ENCODE results near the gene TM7SF3.
"Not testable (repeated sequence)": the region's sequence is repeated elsewhere in the genome, so short reads cannot be mapped to it uniquely, and the experiment has no call there.

Gene TM7SF3

DNA sequence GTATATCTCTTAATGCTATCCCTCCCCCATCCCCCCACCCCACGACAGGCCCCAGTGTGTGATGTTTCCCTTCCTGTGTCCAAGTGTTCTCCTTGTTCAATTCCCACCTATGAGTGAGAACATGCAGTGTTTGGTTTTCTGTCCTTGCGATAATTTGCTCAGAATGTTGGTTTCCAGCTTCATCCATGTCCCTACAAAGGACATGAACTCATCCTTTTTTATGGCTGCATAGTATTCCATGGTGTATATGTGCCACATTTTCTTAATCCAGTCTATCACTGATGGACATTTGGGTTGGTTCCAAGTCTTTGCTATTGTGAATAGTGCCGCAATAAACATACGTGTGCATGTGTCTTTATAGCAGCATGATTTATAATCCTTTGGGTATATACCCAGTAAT, 26.5 kb upstream of the TM7SF3 start:
- not testable (repeated sequence) for H3K4me3 ChIP-seq (ENCODE audit: low read depth in 1 of 2, low read length in 2 of 2); H3K27me3 ChIP-seq (ENCODE audit: control insufficient read depth in 1 of 2, insufficient read depth in 2 of 2, low read length in 2 of 2); H3K9me3 ChIP-seq (ENCODE audit: control insufficient read depth in 1 of 2, low read length in 2 of 2); H3K36me3 ChIP-seq (ENCODE audit: control insufficient read depth in 1 of 2, insufficient read depth in 2 of 2, low read length in 2 of 2); H3K27ac ChIP-seq (ENCODE audit: low read depth, low read length); H3K4me1 ChIP-seq (ENCODE audit: control insufficient read depth in 1 of 2, insufficient read depth in 2 of 2, low read length in 2 of 2); H3K9ac ChIP-seq (ENCODE audit: low read depth in 1 of 2, low read length in 2 of 2)

DNA sequence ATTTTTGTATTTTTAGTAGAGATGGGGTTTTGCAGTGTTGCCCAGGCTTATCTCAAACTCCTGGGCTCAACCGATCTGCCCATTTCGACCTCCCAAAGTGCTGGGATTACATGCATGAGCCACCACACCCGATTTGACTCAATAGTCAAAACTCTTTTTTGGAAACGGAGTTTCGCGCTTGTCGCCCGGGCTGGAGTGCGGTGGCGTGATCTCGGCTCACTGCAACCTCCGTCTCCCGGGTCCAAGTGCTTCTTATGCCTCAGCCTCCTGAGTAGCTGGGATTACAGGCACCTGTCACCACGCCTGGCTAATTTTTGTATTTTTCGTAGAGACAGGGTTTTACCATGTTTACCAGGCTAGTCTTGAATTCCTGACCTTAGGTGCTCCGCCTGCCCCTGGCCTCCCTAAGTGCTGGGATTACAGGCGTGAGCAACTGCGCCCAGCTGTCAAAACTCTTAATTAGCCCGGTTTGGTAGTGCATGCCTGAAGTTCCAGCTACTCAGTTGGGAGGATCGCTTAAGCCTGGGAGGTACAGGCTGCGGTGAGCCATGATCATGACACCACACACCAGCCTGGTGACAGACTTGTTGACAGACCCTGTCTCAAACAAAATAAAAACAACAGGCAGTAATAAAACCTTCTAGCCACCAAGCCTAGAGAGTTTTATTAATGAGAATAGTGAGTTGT, 20.6 kb upstream of the TM7SF3 start:
- Histone ChIP-seq H3K9ac (ENCODE audit: low read depth in 1 of 2, low read length in 2 of 2) (no peak overlapping the region), H3K36me3 (ENCODE audit: control insufficient read depth in 1 of 2, insufficient read depth in 2 of 2, low read length in 2 of 2) (peaks cover 4 to 21% of the 10 kb centered on the region in 2 donors), H3K4me3 (ENCODE audit: low read depth in 1 of 2, low read length in 2 of 2) (no peak overlapping the region), H3K4me1 (ENCODE audit: control insufficient read depth in 1 of 2, insufficient read depth in 2 of 2, low read length in 2 of 2) (peaks cover 0 to 7% of the 10 kb centered on the region in 2 donors), H3K27ac (ENCODE audit: low read depth, low read length) (no peak overlapping the region), H3K27me3 (ENCODE audit: control insufficient read depth in 1 of 2, insufficient read depth in 2 of 2, low read length in 2 of 2) (no peaks in the 10 kb centered on the region), H3K9me3 (ENCODE audit: control insufficient read depth in 1 of 2, low read length in 2 of 2) (no peaks in the 10 kb centered on the region)

DNA sequence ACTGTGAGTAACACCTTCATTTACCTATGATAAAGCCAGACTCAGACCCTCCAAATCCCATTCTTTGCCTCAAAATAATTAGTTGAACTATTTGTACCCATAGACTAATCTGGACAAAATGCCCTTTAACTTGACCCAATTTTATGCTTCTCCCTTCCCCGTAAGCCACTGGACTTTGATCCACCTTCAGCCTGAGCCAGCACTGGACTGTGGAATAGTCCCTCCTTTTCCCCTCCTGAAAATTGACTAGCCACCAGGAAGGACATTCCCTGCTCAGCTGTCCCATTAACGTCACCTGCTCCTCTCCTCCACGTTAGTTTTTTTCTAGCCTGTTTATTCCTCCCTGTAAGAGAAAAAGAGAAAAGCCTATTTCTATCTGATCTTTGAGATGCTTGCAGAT, 18.5 kb upstream of the TM7SF3 start:
- no peaks in the 10 kb centered on the region for H3K9me3 ChIP-seq (ENCODE audit: control insufficient read depth in 1 of 2, low read length in 2 of 2)
- H3K4me3 ChIP-seq (ENCODE audit: low read depth in 1 of 2, low read length in 2 of 2), result no peak overlapping the region
- no peak overlapping the region for H3K27ac ChIP-seq (ENCODE audit: low read depth, low read length)
- H3K4me1 ChIP-seq (ENCODE audit: control insufficient read depth in 1 of 2, insufficient read depth in 2 of 2, low read length in 2 of 2), result peaks cover 0 to 7% of the 10 kb centered on the region in 2 donors
- H3K27me3 ChIP-seq (ENCODE audit: control insufficient read depth in 1 of 2, insufficient read depth in 2 of 2, low read length in 2 of 2), result no peaks in the 10 kb centered on the region
- no peak overlapping the region for H3K9ac ChIP-seq (ENCODE audit: low read depth in 1 of 2, low read length in 2 of 2)
- H3K36me3 ChIP-seq (ENCODE audit: control insufficient read depth in 1 of 2, insufficient read depth in 2 of 2, low read length in 2 of 2), result peaks cover 23 to 37% of the 10 kb centered on the region in 2 donors

DNA sequence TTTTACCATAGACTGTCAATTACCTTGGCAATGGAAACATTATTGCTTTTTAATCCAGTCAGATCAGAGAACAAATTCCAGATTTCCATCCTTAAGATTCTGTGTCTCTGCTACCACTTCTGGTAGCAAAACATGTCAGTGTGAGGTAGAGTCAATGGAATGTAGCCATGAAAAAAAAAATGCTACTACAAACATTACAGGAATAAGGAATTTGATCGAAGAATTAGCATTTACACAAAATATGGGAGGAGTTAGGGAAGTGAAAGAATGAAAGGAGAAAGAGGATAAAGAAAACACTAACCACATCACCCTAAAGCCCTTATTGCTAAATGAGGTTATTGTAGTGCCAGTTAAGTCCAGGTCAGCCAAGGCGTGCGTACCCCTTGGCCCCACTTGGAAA, 17.3 kb upstream of the TM7SF3 start:
- Histone ChIP-seq H3K4me1 (ENCODE audit: control insufficient read depth in 1 of 2, insufficient read depth in 2 of 2, low read length in 2 of 2) (peaks cover 0 to 7% of the 10 kb centered on the region in 2 donors), H3K9me3 (ENCODE audit: control insufficient read depth in 1 of 2, low read length in 2 of 2) (no peaks in the 10 kb centered on the region), H3K27ac (ENCODE audit: low read depth, low read length) (no peak overlapping the region), H3K27me3 (ENCODE audit: control insufficient read depth in 1 of 2, insufficient read depth in 2 of 2, low read length in 2 of 2) (no peaks in the 10 kb centered on the region), H3K36me3 (ENCODE audit: control insufficient read depth in 1 of 2, insufficient read depth in 2 of 2, low read length in 2 of 2) (peaks cover 26 to 40% of the 10 kb centered on the region in 2 donors), H3K9ac (ENCODE audit: low read depth in 1 of 2, low read length in 2 of 2) (no peak overlapping the region), H3K4me3 (ENCODE audit: low read depth in 1 of 2, low read length in 2 of 2) (no peak overlapping the region)

DNA sequence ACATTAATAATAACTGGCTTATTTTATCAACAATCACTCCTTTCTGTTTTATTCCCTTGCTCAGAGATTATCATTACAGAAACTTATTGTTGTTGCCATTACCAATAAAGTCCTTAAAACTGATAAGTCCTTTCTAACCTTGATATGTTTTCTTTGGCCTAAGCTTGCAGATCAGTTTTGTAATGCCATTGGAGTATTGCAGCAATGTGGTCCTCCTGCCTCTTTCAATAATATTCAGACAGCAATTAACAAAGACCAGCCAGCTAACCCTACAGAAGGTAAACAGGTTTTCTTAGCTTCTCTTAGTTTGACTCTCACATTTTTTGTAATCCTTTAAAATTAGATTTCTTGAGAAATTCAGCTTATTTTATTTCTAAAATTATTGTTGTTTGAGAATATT, 12.1 kb upstream of the TM7SF3 start:
- Histone ChIP-seq H3K27me3 (ENCODE audit: control insufficient read depth in 1 of 2, insufficient read depth in 2 of 2, low read length in 2 of 2) (no peaks in the 10 kb centered on the region), H3K36me3 (ENCODE audit: control insufficient read depth in 1 of 2, insufficient read depth in 2 of 2, low read length in 2 of 2) (peaks cover 26 to 27% of the 10 kb centered on the region in 2 donors), H3K9ac (ENCODE audit: low read depth in 1 of 2, low read length in 2 of 2) (no peak overlapping the region), H3K4me1 (ENCODE audit: control insufficient read depth in 1 of 2, insufficient read depth in 2 of 2, low read length in 2 of 2) (peaks cover 8 to 16% of the 10 kb centered on the region in 2 donors), H3K27ac (ENCODE audit: low read depth, low read length) (no peak overlapping the region), H3K9me3 (ENCODE audit: control insufficient read depth in 1 of 2, low read length in 2 of 2) (no peaks in the 10 kb centered on the region), H3K4me3 (ENCODE audit: low read depth in 1 of 2, low read length in 2 of 2) (no peak overlapping the region)

DNA sequence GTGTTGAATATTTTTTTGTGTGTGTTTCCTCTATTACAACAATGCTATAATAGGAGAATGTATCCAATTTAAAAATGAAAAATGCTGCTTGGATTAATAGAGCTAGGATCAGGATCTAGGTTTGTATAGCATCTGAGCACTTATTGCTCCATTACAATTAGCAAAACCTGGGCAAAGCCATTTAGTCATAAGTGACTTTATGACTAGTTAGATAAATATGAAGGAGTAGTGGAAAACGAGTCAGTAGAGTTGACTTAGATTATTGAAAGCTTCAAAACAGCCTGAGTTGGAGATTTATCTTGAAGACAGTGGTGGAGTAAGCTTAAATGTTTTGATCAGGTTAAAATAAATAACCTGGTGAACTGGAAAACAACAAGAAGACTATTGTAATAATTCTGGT, 10.9 kb upstream of the TM7SF3 start:
- Histone ChIP-seq H3K4me1 (ENCODE audit: control insufficient read depth in 1 of 2, insufficient read depth in 2 of 2, low read length in 2 of 2) (peaks cover 8 to 16% of the 10 kb centered on the region in 2 donors), H3K27ac (ENCODE audit: low read depth, low read length) (no peak overlapping the region), H3K9me3 (ENCODE audit: control insufficient read depth in 1 of 2, low read length in 2 of 2) (no peaks in the 10 kb centered on the region), H3K36me3 (ENCODE audit: control insufficient read depth in 1 of 2, insufficient read depth in 2 of 2, low read length in 2 of 2) (peaks cover 19 to 22% of the 10 kb centered on the region in 2 donors), H3K4me3 (ENCODE audit: low read depth in 1 of 2, low read length in 2 of 2) (no peak overlapping the region), H3K9ac (ENCODE audit: low read depth in 1 of 2, low read length in 2 of 2) (no peak overlapping the region), H3K27me3 (ENCODE audit: control insufficient read depth in 1 of 2, insufficient read depth in 2 of 2, low read length in 2 of 2) (no peaks in the 10 kb centered on the region)

DNA sequence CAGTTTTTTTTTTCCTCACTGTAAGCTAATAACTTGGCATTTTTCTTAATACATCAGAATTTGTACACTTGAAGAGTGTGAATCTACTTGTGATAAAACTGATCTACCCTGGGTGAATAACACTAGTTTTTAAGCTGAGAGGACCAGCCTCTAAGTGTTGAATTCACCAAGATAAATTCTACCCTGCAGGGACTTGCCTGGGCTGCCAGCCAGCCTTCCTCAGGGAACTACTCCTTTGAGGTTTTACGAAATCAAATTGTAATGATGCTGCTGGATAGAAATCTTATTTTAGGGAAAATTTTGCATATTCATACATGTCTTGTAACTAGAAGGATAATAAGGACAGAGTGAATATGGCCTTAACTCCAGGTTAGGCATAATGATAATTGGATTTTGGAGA, 10.1 kb upstream of the TM7SF3 start:
- no peak overlapping the region for H3K4me3 ChIP-seq (ENCODE audit: low read depth in 1 of 2, low read length in 2 of 2)
- H3K9me3 ChIP-seq (ENCODE audit: control insufficient read depth in 1 of 2, low read length in 2 of 2), result no peaks in the 10 kb centered on the region
- H3K4me1 ChIP-seq (ENCODE audit: control insufficient read depth in 1 of 2, insufficient read depth in 2 of 2, low read length in 2 of 2), result peaks cover 8 to 16% of the 10 kb centered on the region in 2 donors
- no peaks in the 10 kb centered on the region for H3K27me3 ChIP-seq (ENCODE audit: control insufficient read depth in 1 of 2, insufficient read depth in 2 of 2, low read length in 2 of 2)
- no peak overlapping the region for H3K9ac ChIP-seq (ENCODE audit: low read depth in 1 of 2, low read length in 2 of 2)
- no peak overlapping the region for H3K27ac ChIP-seq (ENCODE audit: low read depth, low read length)
- H3K36me3 ChIP-seq (ENCODE audit: control insufficient read depth in 1 of 2, insufficient read depth in 2 of 2, low read length in 2 of 2), result peaks cover 17 to 18% of the 10 kb centered on the region in 2 donors

DNA sequence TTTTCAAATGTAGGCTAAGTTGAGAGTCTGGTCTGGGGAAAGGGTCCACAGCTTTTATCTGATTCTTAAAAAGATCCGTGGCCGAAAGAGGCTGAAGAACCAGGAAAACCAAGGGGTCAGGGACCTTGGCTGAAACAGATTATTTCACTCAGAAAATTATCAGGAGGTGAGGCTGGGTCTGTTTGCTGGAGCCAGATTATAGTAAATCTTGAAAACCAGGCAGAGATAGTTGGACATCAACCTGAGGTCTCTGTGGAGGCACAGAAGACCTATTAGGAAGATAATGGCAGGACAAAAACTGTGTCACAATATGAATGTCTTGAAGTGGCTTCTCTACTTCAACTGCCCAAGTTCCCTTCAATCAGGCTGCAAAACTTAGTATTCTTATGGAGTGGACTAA, 6.6 kb upstream of the TM7SF3 start:
- H3K36me3 ChIP-seq (ENCODE audit: control insufficient read depth in 1 of 2, insufficient read depth in 2 of 2, low read length in 2 of 2), result no peaks in the 10 kb centered on the region
- no peak overlapping the region for H3K9ac ChIP-seq (ENCODE audit: low read depth in 1 of 2, low read length in 2 of 2)
- H3K4me3 ChIP-seq (ENCODE audit: low read depth in 1 of 2, low read length in 2 of 2), result no peak overlapping the region
- peaks cover 8 to 16% of the 10 kb centered on the region in 2 donors for H3K4me1 ChIP-seq (ENCODE audit: control insufficient read depth in 1 of 2, insufficient read depth in 2 of 2, low read length in 2 of 2)
- H3K27me3 ChIP-seq (ENCODE audit: control insufficient read depth in 1 of 2, insufficient read depth in 2 of 2, low read length in 2 of 2), result no peaks in the 10 kb centered on the region
- no peaks in the 10 kb centered on the region for H3K9me3 ChIP-seq (ENCODE audit: control insufficient read depth in 1 of 2, low read length in 2 of 2)
- H3K27ac ChIP-seq (ENCODE audit: low read depth, low read length), result no peak overlapping the region

DNA sequence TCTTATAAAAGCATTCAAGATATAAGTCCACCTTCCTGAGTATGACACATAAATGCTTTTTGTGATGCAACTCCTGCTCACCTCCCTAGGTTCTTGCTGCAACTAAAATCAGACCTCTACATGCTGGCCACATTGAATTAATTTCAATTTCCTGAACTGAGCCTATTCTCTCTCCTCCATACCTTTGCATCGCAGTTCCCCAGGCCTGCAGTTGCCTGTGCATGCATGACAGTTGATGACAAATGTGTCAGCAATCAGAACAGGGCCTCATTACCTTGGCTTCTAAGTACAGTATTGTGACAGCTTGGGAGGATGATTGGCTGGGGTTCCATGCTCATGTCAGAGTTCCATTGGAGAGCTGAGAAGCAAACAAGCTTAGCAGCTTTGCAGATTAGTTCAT, 3.9 kb upstream of the TM7SF3 start:
- Histone ChIP-seq H3K9me3 (ENCODE audit: control insufficient read depth in 1 of 2, low read length in 2 of 2) (no peaks in the 10 kb centered on the region), H3K9ac (ENCODE audit: low read depth in 1 of 2, low read length in 2 of 2) (no peak overlapping the region), H3K27me3 (ENCODE audit: control insufficient read depth in 1 of 2, insufficient read depth in 2 of 2, low read length in 2 of 2) (no peaks in the 10 kb centered on the region), H3K4me1 (ENCODE audit: control insufficient read depth in 1 of 2, insufficient read depth in 2 of 2, low read length in 2 of 2) (peaks cover 14 to 20% of the 10 kb centered on the region in 2 donors), H3K27ac (ENCODE audit: low read depth, low read length) (no peak overlapping the region), H3K36me3 (ENCODE audit: control insufficient read depth in 1 of 2, insufficient read depth in 2 of 2, low read length in 2 of 2) (no peaks in the 10 kb centered on the region), H3K4me3 (ENCODE audit: low read depth in 1 of 2, low read length in 2 of 2) (no peak overlapping the region)

DNA sequence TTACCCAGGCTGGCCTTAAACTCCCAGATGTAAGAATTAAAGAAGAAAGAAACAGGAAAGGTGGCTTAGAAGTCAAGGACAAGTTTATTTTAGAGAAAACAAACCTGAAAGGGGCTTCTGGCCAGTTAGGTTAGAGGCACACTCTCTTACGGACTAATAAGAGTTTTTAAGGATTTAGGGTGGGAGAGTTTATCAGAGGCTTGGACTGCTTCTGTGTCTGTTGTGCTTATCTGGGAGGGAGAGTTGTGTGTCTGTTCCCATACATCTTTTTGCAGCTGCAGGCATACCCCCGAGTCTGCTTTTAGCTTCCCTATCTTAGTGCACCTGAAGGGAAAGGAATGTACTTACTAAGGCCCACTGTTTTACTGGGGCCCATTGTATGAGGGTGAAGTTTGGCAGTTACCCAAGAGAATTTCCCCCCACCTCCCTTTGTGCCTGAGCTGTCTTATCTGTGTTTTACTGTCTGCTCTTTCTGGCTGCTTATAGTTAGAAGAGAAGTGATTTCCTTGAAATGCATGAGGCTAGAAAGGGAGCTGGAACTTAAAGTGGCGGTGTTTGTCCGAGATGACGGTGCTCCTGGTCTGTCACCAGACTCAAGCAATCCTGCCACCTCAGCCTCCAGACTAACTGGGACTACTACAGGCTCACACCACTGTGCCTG, 3.1 kb upstream of the TM7SF3 start:
- not testable (repeated sequence) for H3K9me3 ChIP-seq (ENCODE audit: control insufficient read depth in 1 of 2, low read length in 2 of 2); H3K27me3 ChIP-seq (ENCODE audit: control insufficient read depth in 1 of 2, insufficient read depth in 2 of 2, low read length in 2 of 2); H3K9ac ChIP-seq (ENCODE audit: low read depth in 1 of 2, low read length in 2 of 2); H3K36me3 ChIP-seq (ENCODE audit: control insufficient read depth in 1 of 2, insufficient read depth in 2 of 2, low read length in 2 of 2); H3K4me3 ChIP-seq (ENCODE audit: low read depth in 1 of 2, low read length in 2 of 2); H3K27ac ChIP-seq (ENCODE audit: low read depth, low read length)
- H3K4me1 ChIP-seq (ENCODE audit: control insufficient read depth in 1 of 2, insufficient read depth in 2 of 2, low read length in 2 of 2), result peaks cover 18 to 20% of the 10 kb centered on the region in 2 donors

Measured in duodenal mucosa (tissue), 2 donors.